CD14-positive monocyte (primary cell): ENCODE data around the gene CHD6. TPM values are rescaled to one million over a fixed set of nuclear protein-coding genes. Genes with fewer than 3 reads are reported as not detected.

Experiments
- DNase-seq, 3 donors: peaks; one replicate each; pipeline ENCODE4 v3.0.0-alpha.2; 2011 to 2022
- H2AFZ ChIP-seq: 2 replicates; pipeline ENCODE4 v1.6.0; 2012; ENCODE audit warnings: mild to moderate bottlenecking, low read depth, low read length, inconsistent platforms; ENCODE audit not compliant: insufficient read depth, poor library complexity, severe bottlenecking
- H3K27ac ChIP-seq, 2 donors: 1 replicate in 1 of 2; 2 replicates in 1 of 2; pipeline ENCODE4 v1.5.1; 2012 to 2013; ENCODE audit warnings: low read length in 2 of 2, control low read depth in 1 of 2, inconsistent platforms in 1 of 2, low read depth in 1 of 2, mild to moderate bottlenecking in 1 of 2
- H3K27me3 ChIP-seq, 2 donors: one replicate each; pipeline versions ENCODE4 v1.6.0 to v1.6.1; 2011 to 2013; ENCODE audit warnings: low read length in 2 of 2; ENCODE audit not compliant: control insufficient read depth in 2 of 2, insufficient read depth in 2 of 2
- H3K36me3 ChIP-seq, 2 donors: replicated peaks in 1 of 2; 1 replicate in 1 of 2; 2 replicates in 1 of 2; pipeline versions ENCODE4 v1.5.1 to v1.6.1; 2012 to 2013; ENCODE audit warnings: low read length in 2 of 2, control low read depth in 1 of 2, inconsistent platforms in 1 of 2, mild to moderate bottlenecking in 1 of 2; ENCODE audit not compliant: insufficient read depth in 2 of 2, control insufficient read depth in 1 of 2
- H3K4me1 ChIP-seq, 2 donors: 1 replicate in 1 of 2; 2 replicates in 1 of 2; pipeline versions ENCODE4 v1.5.1 to v1.6.1; 2012 to 2013; ENCODE audit warnings: low read length in 2 of 2, control low read depth in 1 of 2, inconsistent platforms in 1 of 2, mild to moderate bottlenecking in 1 of 2, moderate library complexity in 1 of 2; ENCODE audit not compliant: insufficient read depth in 2 of 2, control insufficient read depth in 1 of 2
- H3K4me2 ChIP-seq: replicated peaks from 2 replicates; pipeline ENCODE3; 2012; ENCODE audit warnings: low read length, moderate library complexity, mild to moderate bottlenecking; ENCODE audit not compliant: poor library complexity, severe bottlenecking; ENCODE audit errors: extremely low read depth
- H3K4me3 ChIP-seq, 3 experiments: fragments of 200-600 bp in 1 of 3; sonication (generic) in 1 of 3; replicated peaks in 1 of 3; 1 replicate in 2 of 3; 2 replicates in 1 of 3; pipeline ENCODE4 v1.5.1; 2011 to 2013; ENCODE audit warnings: low read length in 3 of 3, mild to moderate bottlenecking in 3 of 3, control low read depth in 2 of 3, low read depth in 2 of 3, inconsistent platforms in 1 of 3, moderate library complexity in 1 of 3
- H3K79me2 ChIP-seq: 2 replicates; pipeline ENCODE4 v1.6.0; 2012; ENCODE audit warnings: mild to moderate bottlenecking, control low read depth, inconsistent platforms, low read length, moderate library complexity; ENCODE audit not compliant: insufficient read depth
- H3K9ac ChIP-seq: 2 replicates; pipeline ENCODE4 v1.6.0; 2017; ENCODE audit warnings: low read length, mild to moderate bottlenecking; ENCODE audit not compliant: insufficient read depth, poor library complexity, severe bottlenecking
- H3K9me3 ChIP-seq, 2 donors: replicated peaks in 1 of 2; 1 replicate in 1 of 2; 2 replicates in 1 of 2; pipeline versions ENCODE4 v1.5.1 to v1.6.1; 2012 to 2013; ENCODE audit warnings: low read length in 2 of 2, control low read depth in 1 of 2; ENCODE audit not compliant: control insufficient read depth in 1 of 2, insufficient read depth in 1 of 2
- H4K20me1 ChIP-seq: 2 replicates; pipeline ENCODE4 v1.6.0; 2012; ENCODE audit warnings: mild to moderate bottlenecking, low read length, control low read depth, moderate library complexity; ENCODE audit not compliant: insufficient read depth
- H3K27ac Mint-ChIP-seq, 7 donors: one replicate each; pipeline ENCODE4 v1.8.0; 2020; ENCODE audit warnings: mild to moderate bottlenecking in 7 of 7, mixed read lengths in 7 of 7, moderate library complexity in 6 of 7, inconsistent platforms in 2 of 7
- H3K27me3 Mint-ChIP-seq, 3 donors: one replicate each; pipeline ENCODE4 v1.8.0; 2021 to 2022; ENCODE audit warnings: low read depth in 3 of 3, mild to moderate bottlenecking in 3 of 3, mixed read lengths in 3 of 3, moderate library complexity in 3 of 3, inconsistent platforms in 1 of 3
- H3K36me3 Mint-ChIP-seq, 2 donors: one replicate each; pipeline ENCODE4 v1.8.0; 2020; ENCODE audit warnings: mixed read lengths in 2 of 2, inconsistent platforms in 1 of 2, mild to moderate bottlenecking in 1 of 2
- H3K4me1 Mint-ChIP-seq: one replicate; pipeline ENCODE4 v1.8.0; 2020; ENCODE audit warnings: mild to moderate bottlenecking, mixed read lengths
- H3K4me3 Mint-ChIP-seq, 2 donors: one replicate each; pipeline ENCODE4 v1.8.0; 2020; ENCODE audit warnings: mild to moderate bottlenecking in 2 of 2, mixed read lengths in 2 of 2, moderate library complexity in 1 of 2
- H3K9me3 Mint-ChIP-seq, 7 donors: one replicate each; pipeline ENCODE4 v1.8.0; 2020 to 2022; ENCODE audit warnings: mixed read lengths in 7 of 7, mild to moderate bottlenecking in 6 of 7, moderate library complexity in 6 of 7, inconsistent platforms in 2 of 7
- WGBS: methylation state at CpG from one replicate; pipeline ENCODE4 v1.1.5; 2013; ENCODE audit warnings: missing lambda C conversion rate; ENCODE audit not compliant: insufficient coverage; 5-methylcytosine and 5-hydroxymethylcytosine counted together
- intact Hi-C, 2 donors: fragments of 100-400 bp; cut with micrococcal nuclease; formaldehyde crosslinking; loops; one replicate each; pipeline versions ENCODE4 v1.15.0 to v1.15.1; 2023
- polyA plus RNA-seq, 3 donors: library from polyadenylated mRNA; depleted of rRNA in 1 of 3; unstranded in 2 of 3; stranded (reverse) in 1 of 3; fragments of 300-500 nt in 2 of 3; fragments of >200 nt in 1 of 3; fragmentation: Illumina TruSeq in 2 of 3; gene quantifications; 1 replicate in 2 of 3; 2 replicates in 1 of 3; pipeline ENCODE4 v1.2.3, GENCODE V29; 2012 to 2021
- TF ChIP-seq, protein P1 (sequence below): fragments of 200-600 bp; IDR thresholded peaks from one replicate; pipeline ENCODE4 v1.8.0; 2022; ENCODE audit warnings: antibody characterized with exemption, mild to moderate bottlenecking

The CHD6 gene
- polyA plus RNA-seq, 3 donors, result 12.9 to 19.6 (median 13.0) TPM

- H3K36me3 ChIP-seq, result no peaks in the 10 kb centered on the region
- no peak overlapping the region for H3K9ac ChIP-seq
- H3K27me3 Mint-ChIP-seq, result peaks cover 8 to 14% (median 12%) of the 10 kb centered on the region in 3 donors
- peaks cover 3% of the 10 kb centered on the region in 2 donors for H3K27me3 ChIP-seq
- no peaks in the 10 kb centered on the region for H4K20me1 ChIP-seq
- no peaks in the 10 kb centered on the region for H3K36me3 Mint-ChIP-seq
- no peak overlapping the region for H3K27ac Mint-ChIP-seq
- H3K4me2 ChIP-seq, result no peak overlapping the region
- H3K27ac ChIP-seq, result no peak overlapping the region
- H3K4me1 ChIP-seq, result peaks cover 5 to 6% of the 10 kb centered on the region in 2 donors
- TF ChIP-seq, protein P1, sequence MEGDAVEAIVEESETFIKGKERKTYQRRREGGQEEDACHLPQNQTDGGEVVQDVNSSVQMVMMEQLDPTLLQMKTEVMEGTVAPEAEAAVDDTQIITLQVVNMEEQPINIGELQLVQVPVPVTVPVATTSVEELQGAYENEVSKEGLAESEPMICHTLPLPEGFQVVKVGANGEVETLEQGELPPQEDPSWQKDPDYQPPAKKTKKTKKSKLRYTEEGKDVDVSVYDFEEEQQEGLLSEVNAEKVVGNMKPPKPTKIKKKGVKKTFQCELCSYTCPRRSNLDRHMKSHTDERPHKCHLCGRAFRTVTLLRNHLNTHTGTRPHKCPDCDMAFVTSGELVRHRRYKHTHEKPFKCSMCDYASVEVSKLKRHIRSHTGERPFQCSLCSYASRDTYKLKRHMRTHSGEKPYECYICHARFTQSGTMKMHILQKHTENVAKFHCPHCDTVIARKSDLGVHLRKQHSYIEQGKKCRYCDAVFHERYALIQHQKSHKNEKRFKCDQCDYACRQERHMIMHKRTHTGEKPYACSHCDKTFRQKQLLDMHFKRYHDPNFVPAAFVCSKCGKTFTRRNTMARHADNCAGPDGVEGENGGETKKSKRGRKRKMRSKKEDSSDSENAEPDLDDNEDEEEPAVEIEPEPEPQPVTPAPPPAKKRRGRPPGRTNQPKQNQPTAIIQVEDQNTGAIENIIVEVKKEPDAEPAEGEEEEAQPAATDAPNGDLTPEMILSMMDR, result no peak
- no peak for DNase-seq
- no peaks in the 10 kb centered on the region for H3K9me3 ChIP-seq
- H3K9me3 Mint-ChIP-seq, result peaks cover 0 to 4% (median 0%) of the 10 kb centered on the region in 7 donors
- H3K4me1 Mint-ChIP-seq, result peaks cover 7% of the 10 kb centered on the region
- no peaks in the 10 kb centered on the region for H3K79me2 ChIP-seq
- H3K4me3 Mint-ChIP-seq, result no peak overlapping the region
- intact Hi-C loops, result no loop called here
- no peak overlapping the region for H2AFZ ChIP-seq
- WGBS, result 93% methylated on average over 2 of the region's 3 CpGs
- no peak overlapping the region for H3K4me3 ChIP-seq
These were observed 36.1 kb upstream of the CHD6 start for GRCh38 chr20:41654292-41654691.

DNA sequence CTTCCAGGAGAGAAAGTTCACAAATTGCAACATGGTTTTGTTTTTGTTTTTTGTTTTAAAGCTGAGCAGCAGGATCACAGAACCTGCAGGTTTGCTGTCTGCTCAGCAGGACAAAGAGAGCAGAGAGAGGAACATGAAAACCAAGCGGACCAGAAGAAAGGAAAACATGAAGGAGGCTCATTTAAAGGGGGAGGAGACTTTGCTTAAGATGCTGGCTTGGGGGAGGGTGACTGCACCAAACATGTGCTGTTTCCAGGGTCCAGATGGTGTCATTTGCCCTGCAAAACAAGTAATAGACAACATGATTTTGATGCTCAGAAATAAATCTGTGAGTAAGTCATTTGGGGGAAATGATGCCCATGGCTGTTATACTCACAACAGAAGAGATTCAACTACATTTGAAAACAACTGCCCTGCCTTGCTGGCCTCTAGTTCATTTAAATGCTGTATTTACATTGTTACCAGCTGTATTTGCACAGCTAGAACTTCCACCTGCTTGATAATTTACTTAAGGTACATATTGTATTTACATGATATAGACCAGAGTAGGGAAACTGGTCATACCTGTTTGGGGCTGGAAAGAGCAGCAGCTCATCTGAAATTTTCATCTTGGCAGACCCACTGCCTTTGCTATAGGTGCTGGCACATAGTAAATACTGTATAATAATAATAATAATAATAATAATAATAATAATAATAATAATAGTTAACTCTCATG lies 32.2 kb upstream of the CHD6 start:
- H3K27me3 Mint-ChIP-seq, result peaks cover 10 to 16% (median 16%) of the 10 kb centered on the region in 3 donors
- Histone ChIP-seq H3K4me3 (no peak overlapping the region), H3K36me3 (no peaks in the 10 kb centered on the region), H4K20me1 (no peaks in the 10 kb centered on the region), H3K27ac (no peak overlapping the region), H3K79me2 (no peaks in the 10 kb centered on the region), H3K4me1 (no peaks in the 10 kb centered on the region), H3K9ac (no peak overlapping the region), H3K27me3 (peaks cover 3% of the 10 kb centered on the region in 2 donors), H3K4me2 (no peak overlapping the region), H2AFZ (no peak overlapping the region), H3K9me3 (no peaks in the 10 kb centered on the region)
- 88% methylated on average over 1 of the region's 1 CpG for WGBS
- H3K27ac Mint-ChIP-seq, result no peak overlapping the region
- H3K9me3 Mint-ChIP-seq, result peaks cover 0 to 4% (median 0%) of the 10 kb centered on the region in 7 donors
- no peaks in the 10 kb centered on the region for H3K4me1 Mint-ChIP-seq
- intact Hi-C loops, result no loop called here
- no peaks in the 10 kb centered on the region for H3K36me3 Mint-ChIP-seq
- H3K4me3 Mint-ChIP-seq, result no peak overlapping the region
- TF ChIP-seq, protein P1, result no peak
- no peak for DNase-seq
